Right ventricle myocardium inferior (tissue), 1 donor: ENCODE data around the gene DHRS7. TPM values are rescaled to one million over a fixed set of nuclear protein-coding genes. Genes with fewer than 3 reads are reported as not detected.

Experiments
- ATAC-seq: fragments of 200-7000 bp; cut with Tn5 transposase; one replicate; pipeline ENCODE4 v1.9.1; 2020; ENCODE audit warnings: mild to moderate bottlenecking, moderate library complexity
- DNase-seq: peaks from one replicate; pipeline ENCODE4 v3.0.0; 2021; ENCODE audit errors: missing footprints
- intact Hi-C: fragments of 100-400 bp; cut with DNase I; formaldehyde crosslinking; loops from one replicate; pipeline ENCODE4 v1.11.0; 2022
- long read RNA-seq: library from polyadenylated mRNA; unstranded; transcript quantifications from one replicate; pipeline ENCODE4 v2.0.0, GENCODE V29; 2021
- total RNA-seq: library from RNA; stranded (reverse); fragmentation: NEBNext Ultra II Directional; extraction: Animal tissue kit (Norgen Biotek cat#: 25700); gene quantifications from one replicate; pipeline ENCODE4 v1.2.1, GENCODE V29; 2021
- donor health status: DM: no; HTN: yes; CAD: no; lungs with severe emphysema.

Gene DHRS7, protein sequence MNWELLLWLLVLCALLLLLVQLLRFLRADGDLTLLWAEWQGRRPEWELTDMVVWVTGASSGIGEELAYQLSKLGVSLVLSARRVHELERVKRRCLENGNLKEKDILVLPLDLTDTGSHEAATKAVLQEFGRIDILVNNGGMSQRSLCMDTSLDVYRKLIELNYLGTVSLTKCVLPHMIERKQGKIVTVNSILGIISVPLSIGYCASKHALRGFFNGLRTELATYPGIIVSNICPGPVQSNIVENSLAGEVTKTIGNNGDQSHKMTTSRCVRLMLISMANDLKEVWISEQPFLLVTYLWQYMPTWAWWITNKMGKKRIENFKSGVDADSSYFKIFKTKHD
- 34.6 TPM for total RNA-seq
- long read RNA-seq, transcript DHRS7-209 (7 exons, 1,322 nt): major isoform, 37 of 39 reads
- long read RNA-seq, partial matches to known transcripts: 0 of 39 reads
- long read RNA-seq, other reads (novel, unspliced or antisense): 2 of 39 reads

DNA sequence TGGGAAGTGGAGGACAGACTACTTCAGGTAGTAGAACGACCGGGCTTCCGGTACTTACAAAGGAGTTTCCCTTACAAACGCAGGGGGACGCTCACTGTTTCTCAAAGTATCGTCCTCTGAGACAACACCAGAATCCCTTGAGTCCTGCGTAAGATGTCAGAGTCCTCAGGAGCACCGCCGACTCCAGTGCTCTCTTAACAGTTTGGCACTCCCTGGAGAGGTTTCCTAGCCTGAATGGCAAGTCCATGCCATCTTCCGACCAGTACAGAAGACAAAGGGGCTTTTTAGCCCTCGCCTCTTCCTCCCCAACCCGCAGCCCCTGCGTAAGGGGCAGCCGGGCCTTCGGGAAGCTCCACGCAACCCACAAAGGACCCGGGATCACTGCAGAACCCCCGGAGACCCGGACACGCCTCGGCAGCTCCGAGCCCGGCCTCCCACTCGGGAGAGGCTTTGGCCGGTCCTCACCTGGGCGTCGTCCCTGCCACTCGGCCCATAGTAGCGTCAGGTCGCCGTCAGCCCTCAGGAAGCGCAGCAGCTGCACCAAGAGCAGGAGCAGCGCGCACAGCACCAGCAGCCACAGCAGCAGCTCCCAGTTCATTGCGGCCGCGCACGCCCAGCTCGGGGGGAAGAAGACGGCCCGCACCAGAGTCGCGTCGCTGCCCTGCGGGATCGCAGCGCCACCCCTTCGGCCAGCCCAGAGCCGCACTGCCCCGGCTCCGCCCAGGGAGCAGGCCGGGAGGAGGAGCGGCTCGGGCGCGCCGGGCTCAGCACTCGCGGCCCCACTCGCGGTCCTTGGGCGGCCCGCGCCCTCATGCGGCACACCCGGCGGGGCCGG is at the start of gene DHRS7:
Gene DHRS7, minus strand, starts transcription at position 687 of the 835 bp plus-strand sequence. Its CDS starts 89 bp downstream, at position 598.
- intact Hi-C loops: loop anchor here (2.0 to 5.0 kb wide), 4 partner anchors 74 to 673 kb away; partner anchors contain the start of gene PCNX4
- DNase-seq (peak; percentile 96), ATAC-seq (peak; percentile 100)

DNA sequence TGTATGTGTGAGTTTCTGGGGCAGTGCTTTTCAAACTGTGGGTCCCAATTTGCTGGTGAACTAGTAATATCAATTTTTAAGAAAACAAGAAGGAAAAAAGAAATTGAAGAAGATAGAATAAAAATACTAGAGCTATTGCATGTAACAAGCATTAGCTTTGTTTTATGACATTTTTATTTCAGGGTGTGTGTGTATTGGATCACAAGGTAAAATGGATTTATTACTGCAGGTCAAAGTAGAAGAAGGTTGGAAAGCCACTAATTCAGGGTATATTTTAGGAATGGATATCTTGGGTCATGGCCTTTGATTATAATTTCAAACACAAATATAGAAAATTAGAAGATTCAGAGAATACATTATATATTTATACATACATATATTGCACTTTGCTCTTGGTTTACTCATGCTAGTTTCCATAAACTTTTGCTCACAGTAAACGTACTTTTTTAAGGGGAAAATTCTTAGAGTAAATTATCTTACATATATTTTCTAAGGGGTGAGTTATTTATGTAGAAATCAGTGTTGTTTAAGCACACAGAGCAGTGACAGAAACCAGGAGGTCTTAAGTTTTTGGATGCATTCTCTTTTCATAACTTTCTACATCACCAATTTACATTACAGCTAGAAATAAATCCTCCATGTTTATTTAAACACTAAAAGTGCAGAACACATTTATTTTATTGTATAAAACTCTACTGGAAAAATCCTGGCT is 49.4 kb upstream of the DHRS7 start:
- intact Hi-C loops: loop anchor here (5.0 to 10.0 kb wide), 2 partner anchors 90 to 113 kb away; no protein-coding TSS in a partner anchor
- ATAC-seq: no peak
- DNase-seq: no peak

DNA sequence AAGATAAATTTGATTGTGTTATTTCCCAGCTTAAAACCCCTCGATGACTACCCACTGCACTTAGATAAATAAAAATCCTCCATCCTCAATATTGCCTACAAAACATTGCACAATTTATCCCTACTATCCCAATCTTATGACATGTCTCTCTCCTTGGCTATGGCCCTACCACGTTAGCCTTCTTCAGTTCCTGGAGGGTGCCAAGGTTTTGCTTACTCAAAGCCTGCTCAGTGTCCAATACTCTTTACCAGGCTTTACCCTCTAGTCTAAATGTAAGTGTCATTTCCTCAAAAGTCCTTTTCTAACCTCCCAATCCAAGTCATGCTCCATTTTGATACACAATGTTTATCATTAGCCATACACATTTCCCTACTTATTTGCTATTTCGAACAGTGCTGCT is 48.8 kb upstream of the DHRS7 start:
- DNase-seq (no peak), ATAC-seq (no peak)
- intact Hi-C loops: loop anchor here (5.0 to 10.0 kb wide), 2 partner anchors 91 to 113 kb away; no protein-coding TSS in a partner anchor

DNA sequence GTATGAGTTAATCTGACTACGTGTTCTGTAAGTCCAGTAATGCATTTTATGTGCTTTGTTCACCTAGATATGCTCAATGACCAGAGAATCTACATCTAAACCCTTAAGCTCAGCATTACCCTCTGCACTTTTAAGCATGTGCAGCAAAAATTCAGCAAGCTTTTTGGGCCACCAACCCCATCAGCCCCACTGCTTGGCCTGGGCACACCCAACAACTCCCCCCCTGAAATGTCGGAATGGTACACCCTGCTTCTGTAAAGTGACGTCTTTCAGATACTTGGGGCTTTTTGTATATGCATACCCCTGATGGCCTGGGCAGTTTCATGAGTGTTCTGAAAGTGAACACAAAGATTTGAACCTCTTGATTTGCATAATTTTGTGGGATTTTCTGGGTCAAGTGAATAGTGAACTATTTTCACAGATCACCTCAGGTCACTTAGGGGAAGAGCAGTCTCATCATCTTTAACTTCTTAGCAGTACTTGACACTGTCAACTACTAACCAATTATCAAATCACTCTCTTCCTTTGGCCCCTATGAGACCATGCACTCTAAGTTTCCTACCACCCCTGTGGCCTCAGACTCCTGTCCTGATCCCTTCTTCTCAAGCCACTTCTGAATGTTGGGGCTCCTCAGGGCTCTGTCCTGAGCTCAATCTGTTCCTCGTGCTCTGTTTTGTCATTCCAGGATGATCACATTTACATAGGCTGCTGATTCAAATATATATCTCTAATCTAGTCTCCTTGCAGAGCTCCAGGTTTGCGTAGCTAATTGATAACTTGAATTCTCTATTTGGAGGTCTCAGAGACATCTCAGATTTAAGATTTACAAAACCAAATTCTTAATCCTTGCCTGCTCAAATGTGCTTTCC is 47.5 kb upstream of the DHRS7 start:
- DNase-seq: no peak
- ATAC-seq: no peak
- intact Hi-C loops: loop anchor here (5.0 to 10.0 kb wide), 2 partner anchors 92 to 115 kb away; no protein-coding TSS in a partner anchor

DNA sequence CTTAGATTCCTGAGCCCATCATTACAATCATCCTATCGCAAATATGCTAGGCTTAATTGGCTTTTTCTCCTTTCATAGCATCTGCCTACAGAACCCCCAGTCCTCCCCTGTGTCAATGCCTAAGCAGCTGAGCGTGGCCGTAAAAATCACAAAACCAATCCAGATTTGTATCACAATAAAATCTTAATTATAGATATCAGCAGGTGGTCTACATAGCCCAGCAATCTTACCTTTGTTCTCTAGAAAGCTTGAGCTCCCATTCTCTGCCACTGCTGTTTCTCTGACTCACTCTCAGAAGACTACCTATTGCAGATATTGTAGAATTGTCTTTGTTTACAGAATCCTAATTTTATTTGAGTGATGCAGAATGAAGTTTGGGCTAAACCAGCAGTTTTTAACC is 46.0 kb upstream of the DHRS7 start:
- ATAC-seq (no peak), DNase-seq (no peak)
- intact Hi-C loops: loop anchor here (5.0 to 10.0 kb wide), 2 partner anchors 94 to 116 kb away; no protein-coding TSS in a partner anchor

DNA sequence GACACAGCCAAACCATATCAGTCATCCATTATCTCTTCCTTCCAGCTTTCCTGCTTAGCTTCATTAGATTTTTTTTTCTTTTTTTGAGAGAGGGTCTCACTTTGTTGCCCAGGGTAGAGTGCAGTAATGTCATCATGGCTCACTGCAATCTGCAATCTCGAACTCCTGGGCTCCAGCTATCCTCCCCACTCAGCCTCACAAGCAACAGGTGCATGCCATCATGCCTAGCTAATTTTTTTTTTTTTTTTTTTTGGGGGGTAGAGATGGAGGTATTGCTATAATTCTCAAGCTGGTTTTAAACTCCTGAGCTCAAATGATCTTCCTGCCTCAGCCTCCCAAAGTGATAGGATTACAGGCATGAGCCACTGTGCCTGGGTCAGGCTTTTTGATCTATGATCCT is 45.5 kb upstream of the DHRS7 start:
- no peak for ATAC-seq
- no peak for DNase-seq

DNA sequence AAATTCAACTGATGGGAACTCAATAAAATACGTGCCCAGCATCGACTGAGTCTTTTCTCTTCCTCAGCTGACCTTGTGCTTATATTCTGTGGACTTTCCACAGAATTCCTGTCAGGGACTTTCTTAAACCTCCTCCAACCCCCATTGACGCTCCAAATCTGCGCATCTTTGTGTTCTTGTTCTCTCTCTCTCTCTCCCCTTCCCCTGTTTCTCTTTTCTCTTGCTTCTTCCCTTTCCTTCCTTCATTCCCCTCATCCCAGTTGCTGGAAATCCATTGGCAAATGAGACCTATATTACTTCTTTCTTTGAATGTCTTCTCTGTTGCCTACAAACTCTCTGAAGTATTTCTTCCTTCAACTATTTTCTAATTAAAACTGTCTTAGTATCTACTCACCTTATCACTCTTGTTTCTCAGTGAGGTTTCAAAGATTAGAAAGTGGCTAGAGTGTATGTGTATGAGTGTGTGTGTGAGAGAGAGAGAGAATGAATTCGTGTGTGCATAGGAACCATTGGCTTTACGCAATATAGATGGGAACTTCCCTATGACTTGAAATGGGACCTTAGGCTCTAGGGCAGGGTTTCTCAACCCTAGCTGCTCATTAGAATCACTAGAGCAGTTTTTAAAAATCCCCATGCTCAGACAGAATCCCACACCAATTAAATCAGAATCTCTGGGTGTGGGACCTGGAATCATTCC is 41.8 kb upstream of the DHRS7 start:
- DNase-seq: no peak
- ATAC-seq: no peak
- intact Hi-C loops: no loop called here

More for the DNA sequence above, 45.5 kb upstream of the DHRS7 start:
- intact Hi-C loops: loop anchor here (5.0 to 10.0 kb wide), 2 partner anchors 94 to 117 kb away; no protein-coding TSS in a partner anchor

DNA sequence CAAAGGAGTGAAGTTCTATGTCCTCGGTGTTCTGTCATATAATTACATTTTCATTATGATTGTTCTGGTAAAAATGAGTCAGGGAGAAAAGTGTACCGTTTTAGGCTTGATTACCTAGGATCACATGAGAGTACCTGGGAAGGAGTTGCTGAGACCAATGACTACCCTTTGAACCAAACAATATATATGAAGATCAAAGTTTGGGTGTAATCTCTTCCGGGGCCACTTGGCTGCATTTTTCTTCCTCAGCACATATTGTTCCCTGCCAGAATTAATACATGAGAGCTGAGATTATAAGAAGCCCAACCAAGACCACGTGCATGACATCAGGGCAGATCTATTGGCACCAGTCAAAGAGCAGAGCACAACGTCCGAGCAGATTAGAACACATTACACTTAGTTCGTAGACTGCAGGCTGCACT is 41.1 kb upstream of the DHRS7 start:
- intact Hi-C loops: no loop called here
- no peak for DNase-seq
- no peak for ATAC-seq

DNA sequence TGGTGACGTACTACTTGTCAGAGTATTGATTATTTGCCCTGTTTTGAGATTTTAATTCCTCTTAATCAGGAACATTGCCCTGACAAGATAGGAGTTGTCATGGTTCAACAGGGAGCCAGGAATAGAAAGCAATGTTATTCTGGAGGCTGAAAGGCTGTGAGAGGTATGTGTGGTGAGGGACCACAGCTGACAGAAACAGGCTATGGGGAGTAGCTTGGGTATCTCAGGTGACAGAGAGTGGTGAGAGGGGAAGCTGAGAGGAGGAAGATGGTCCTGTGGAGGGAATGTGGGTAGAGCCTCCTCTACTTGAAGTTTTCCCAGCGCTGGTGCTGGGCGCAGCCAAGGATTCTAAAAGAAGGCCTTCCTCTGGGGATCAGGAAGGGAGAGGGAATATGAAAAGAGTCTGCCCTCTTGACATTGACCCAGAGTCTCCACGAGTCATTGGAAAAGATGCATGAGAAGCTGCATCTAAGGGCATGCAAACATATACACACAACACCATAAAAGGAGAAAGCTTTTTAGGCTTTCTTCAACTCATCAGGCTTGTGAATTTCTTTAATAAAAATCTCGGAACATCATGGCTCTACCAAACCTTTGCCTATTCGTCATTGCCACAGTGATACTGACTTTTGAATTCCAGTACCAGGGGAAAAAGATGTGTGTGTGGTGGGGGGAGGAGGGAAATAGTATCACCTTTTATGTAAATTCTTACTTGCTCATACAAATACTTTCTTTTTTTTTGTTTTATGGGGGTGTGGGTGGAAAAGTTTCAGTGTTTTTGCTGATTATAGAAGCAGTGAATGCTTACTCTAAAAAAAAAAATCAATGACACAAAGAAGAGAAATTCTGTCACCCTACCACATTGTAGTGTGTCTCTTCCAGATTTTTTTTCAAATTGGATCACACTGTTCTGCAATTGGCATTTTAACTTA is 39.9 kb upstream of the DHRS7 start:
- intact Hi-C loops: no loop called here
- no peak for DNase-seq
- no peak for ATAC-seq

DNA sequence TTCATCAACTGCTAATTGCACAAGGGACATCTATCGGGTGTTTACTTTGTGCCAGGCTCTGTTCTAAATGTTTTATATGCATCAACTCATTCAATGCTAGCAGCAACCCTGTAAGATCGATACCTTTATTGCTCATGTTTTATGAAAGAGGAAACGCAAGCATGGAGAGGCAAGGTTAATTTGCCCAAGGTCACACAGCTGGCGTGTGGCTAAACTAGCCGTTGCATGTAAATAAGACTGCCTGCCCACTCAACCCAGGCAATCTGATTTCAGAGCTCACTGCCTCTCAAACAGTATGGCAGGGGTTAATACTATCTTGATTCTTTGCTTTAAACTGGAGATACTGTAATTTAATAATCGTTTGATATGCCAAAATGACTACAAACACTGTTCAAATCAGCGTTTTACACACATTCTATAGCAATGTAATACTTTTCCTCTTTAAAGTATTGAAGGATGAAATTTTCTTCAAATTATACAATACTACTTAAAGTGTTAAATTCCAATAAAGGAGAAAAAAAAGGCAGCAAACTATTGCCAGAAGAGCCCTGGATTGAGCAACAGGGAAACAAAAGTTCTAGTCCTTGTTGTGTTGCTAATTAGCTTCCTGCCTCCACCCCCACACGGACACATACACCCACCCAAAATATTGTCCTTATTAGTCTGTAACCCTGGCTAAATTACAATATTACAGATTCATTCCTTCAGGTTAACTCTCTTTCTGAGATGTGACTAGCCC is 39.1 kb upstream of the DHRS7 start:
- intact Hi-C loops: no loop called here
- DNase-seq (no peak), ATAC-seq (no peak)

DNA sequence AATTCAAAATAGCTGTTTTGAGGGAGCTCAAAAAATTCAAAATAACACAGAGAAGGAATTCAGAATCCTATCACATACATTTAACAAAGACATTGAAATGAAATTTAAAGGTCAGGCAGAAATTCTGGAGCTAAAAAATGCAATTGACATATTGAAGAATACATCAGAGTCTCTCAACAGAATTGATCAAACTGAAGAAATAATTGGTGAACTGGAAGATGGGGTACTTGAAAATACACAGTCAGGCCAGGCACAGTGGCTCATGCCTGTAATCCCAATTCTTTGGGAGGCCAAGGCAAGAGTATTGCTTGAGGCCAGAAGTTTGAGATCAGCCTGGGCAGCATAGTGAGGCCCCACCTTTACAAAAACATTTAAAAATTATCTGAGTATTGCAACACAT is 34.1 kb upstream of the DHRS7 start:
- DNase-seq (no peak), ATAC-seq (no peak)
- intact Hi-C loops: no loop called here

DNA sequence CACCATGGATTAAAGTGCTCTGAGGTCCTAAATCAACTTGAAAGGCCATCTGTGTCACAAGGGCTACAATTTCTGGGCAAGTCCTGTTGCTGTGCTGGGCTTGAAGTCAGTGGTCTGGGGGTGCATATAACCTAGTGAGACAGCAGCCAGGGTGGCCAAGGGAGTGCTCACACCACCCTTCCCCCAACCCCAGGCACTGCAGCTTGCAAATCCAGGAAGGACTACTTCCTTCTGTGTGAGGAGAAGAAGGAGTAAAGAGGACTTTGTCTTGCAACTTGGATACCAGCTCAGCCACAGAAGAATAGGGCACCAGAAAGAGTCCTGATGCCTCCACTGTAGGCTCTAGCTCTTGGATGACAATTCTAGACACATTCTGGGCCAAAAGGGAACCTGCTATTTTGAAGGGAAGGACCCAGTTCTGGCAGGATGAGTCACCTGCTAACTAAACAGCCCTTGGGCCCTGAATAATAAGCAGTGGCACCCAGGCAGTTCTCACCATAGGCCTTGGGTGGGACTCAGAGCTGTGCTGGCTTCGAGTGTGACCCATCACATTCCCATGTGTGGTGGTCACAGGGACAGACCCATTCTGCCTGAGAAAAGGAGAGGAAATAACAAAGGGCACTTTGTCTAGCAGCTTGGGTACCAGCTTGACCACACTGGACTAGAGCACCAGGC is 32.6 kb upstream of the DHRS7 start:
- ATAC-seq (no peak), DNase-seq (no peak)
- intact Hi-C loops: no loop called here

DNA sequence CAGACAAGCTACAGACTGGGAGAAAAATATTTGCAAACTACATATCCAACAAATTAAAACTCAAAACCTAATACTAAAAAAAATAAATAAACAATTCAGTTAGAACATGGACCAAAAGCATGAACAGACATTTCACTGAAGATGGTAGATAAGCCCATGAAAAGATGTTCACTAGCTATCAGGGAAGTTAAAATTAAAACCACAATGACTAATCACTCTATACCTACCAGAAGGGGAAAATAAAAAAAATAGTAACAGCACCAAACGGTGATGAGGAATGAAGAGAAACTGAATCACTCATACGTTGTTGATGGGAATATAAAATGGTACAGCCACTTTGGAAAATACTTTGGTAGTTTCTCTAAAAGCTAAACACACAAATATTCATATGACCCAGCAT is 31.1 kb upstream of the DHRS7 start:
- intact Hi-C loops: no loop called here
- DNase-seq (no peak), ATAC-seq (no peak)

DNA sequence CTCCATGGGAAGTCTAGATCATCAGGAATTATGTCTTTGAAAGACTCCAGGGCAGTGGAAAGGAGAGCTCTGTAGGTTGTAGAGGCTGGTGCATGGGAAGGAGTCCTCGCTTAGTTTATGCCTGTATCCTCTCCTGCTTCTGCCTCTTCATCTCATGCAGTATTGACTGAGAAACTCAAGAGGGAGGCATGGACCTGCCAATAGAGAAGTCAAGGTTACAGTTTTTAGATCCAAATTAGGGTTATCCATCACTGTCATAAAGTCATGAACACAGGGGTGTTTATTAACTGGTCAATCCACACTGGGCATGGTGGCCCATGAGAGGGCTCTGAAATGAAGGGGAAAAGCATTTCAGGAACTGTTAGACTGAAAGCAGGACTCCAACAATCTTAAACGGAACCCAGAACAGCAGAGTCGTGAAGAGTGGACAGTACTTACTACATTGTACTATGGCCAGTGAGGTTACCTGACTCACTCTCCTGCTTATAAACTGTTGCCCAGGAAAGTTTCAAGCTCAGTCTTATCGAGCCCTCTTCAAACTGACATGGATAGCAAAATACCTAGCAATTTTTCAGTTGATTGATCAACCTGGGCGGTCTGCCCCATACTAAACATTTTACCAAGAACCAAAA is 30.1 kb upstream of the DHRS7 start:
- intact Hi-C loops: loop anchor here (2.0 kb wide), 1 partner anchor 368 kb away; no protein-coding TSS in a partner anchor
- DNase-seq (no peak), ATAC-seq (no peak)
